ENCODE results near the gene LRMDA.

Gene LRMDA

DNA sequence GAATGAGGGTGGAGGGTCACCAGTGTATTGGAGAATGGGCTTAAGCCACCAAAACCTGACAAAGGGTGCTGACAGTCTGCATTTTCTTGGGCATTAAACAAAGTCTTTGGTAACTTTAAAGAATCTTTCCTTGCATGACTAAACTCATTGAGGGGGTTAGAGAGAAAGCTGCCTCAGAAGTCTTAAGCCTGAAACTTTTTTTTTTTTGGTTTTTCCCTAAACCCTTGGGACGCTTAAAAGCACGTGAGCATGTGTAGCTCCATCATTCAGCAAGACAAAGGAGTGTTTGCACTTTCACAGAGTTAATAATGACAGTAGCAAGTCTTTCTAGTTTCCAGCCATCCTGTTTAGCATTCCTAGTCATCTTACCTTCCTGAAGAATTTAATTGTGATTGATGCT lies 110.7 kb downstream of the LRMDA start:
- no peak for DNase-seq (ENCODE audit: low spot score)

DNA sequence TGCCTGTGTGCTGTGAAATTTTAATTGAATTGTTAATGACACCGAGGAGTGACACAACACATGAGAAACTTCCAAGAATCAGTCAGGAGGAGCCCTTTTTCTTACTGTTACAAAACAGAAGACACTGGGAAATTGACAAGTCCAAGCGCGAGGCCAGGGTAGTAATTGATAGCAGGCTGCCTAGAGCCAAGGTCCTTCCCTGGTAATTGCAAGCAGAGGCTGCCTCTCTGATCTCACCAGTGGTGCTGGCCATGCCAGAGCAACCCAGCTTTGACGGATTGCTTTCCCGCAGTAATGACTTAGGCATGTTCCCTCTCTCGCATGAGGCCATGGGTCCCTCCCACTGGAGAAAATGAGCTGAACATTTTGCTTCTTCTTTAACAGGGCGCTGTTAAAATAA lies 111.5 kb downstream of the LRMDA start:
- peak; percentile 22 for DNase-seq (ENCODE audit: low spot score)

DNA sequence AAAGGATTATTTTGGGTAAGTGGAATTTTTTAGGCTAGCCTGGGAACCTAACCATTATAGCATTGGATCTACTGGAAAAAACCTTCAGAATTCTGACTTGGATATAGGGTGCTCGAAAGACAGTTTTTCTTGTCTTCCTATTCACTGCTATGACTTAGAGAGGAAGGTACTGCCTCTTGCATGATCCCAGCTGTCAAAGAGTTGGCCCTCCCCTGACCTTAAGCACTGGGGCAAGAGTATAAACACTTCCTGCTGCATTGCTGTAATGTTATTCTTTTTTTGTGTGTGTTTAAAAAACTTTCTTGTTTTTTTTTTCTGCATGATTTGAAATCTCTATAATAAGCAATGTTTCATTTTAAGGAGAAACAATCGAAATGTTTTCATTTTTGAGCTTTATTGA lies 113.0 kb downstream of the LRMDA start:
- no peak for DNase-seq (ENCODE audit: low spot score)

DNA sequence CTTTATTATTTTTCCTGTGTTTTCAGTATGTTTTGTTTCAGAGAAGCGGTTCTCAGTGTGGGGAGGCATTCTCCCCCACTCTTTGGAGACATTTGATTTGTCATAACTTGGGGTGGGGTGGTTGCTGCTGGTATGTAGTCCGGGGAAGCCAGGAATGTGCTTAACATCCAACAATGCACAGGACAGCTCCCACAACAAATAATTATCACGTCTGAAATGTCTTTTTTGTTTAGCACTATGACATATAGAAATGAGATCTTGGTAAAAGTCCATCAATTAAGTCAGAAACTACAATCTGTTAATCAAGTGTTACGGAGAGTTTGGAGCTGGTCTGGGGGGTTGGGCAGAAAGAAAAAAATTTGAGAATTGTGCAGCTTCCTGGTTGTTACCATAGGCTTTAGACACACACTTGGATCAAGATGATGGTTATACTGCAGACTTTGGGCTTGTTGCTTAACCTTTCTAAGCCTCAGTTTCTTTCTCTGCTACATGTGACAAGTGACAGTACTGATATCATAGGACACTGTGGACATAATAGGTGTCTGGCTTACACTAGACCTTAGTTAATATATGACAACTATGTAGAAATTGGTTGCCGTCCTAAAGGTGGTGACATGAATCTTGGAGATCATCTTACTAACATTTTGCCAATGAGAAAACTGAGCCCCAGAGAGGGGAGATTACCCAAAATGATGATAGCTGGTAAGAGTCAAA lies 113.7 kb downstream of the LRMDA start:
- no peak for DNase-seq (ENCODE audit: low spot score)

DNA sequence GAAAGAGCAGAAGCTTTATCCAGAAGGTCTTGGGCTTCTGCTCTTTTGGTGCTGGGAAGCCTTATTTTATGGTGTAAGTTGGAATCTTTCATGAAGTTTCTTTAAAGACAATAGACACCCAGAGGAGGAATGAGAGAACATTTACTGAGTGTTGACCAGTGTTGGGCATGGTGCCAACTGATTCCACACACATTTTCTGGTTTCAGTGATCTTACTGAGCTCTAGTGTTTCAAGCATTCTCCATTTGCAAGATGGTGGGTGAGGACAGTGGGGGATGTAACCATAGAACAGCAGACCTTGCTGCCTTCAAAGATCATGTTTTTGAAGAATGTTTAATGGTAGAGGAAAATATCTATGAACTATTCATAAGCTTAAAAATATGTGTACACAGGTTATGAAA lies 114.6 kb downstream of the LRMDA start:
- no peak for DNase-seq (ENCODE audit: low spot score)

DNA sequence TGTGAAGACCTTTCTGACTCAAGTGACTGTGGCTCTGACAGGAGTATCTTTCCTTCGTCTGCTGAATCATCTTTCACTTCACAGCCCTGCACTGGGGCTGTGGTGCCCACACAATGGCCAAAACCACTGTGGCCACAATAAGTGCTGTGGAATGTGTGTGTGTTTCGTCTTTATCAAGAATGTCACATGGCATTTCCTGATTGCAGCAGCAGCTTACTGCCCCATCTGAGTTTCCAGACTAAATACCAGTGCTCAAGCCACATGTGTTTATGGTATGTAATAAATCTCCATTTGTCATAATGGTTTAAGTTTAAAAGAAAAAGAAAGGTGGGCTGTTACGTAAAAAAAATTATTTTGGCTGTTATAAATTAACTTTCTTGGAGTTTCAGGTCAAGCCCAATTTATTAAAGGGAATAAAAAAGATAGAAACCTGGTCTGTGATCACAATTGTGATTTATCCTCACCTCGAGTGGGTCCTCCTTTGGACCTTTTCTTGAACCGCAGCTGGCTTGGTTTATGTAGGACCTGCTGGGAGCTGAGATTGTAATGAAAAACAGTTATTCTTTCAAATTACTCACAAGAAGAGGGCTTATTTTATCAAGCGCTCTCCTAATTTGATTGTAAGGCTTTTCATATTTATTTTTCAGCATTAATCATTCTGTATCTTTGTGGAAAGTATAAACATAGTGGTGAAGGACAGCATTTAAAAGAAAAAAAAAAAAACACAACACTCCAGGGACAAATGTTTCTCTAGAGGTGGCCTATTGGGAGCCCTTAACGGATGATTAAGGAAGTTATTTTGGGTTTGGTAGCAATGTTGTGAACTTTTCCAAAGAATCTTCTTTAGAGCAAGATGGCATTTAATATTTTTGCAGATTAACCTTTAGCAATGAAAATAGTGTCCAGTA lies 116.2 kb downstream of the LRMDA start:
- no peak for DNase-seq (ENCODE audit: low spot score)

DNA sequence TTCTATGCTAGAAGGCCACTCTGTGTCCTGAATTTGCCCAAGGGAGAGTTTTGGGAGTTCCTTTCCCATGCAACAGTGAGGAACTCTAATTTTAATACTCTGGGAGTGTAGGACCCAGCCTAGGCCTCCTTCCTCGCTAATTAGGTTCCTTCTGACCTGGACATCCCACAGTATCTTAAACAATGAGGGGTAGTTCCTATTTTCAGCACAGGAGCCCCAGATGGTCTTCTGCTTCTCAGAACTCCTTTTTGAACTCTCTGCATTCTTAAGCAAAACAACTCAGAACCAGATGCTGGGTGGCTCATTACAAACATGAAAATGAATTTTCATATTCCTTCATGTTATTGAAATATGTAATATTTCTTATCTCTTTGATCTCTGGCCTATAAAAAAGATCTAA lies 116.9 kb downstream of the LRMDA start:
- no peak for DNase-seq (ENCODE audit: low spot score)

DNA sequence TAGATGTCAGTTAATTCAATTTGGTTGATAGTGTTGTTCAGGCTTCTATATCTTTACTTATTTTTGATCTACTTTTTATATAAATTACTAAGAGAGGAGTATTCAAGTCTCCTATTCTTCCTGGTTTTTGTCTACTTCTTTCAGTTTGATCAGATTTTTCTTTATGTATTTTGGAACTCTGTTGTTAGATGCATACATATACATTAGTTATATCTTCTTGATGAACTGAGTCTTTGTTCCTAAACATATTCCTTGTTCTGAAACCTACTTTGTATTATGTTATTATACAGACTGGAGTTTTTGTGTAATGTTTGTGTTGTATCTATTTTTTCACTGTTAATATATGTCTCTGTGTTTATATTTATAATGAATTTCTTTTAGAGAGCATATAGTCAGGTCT lies 118.8 kb downstream of the LRMDA start:
- DNase-seq (ENCODE audit: low spot score): no peak

DNA sequence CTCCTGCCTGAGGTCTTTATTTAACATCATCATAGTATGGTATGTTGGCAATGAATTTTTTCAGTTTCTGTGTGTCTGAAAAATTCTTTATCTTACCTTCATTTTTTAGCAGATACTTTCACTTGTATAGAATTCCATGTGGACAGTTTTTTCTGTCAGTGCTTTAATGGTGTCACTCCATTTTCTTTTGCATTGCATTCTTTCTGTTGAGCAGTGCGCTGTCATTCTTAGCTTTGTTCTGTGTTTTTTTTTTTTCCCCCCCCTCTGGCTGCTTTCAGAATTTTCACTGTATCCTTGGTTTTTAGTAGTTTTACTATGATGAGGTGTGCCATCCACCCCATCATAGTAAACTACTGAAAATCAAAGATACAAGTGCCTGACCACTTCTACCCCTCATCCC lies 120.7 kb downstream of the LRMDA start:
- DNase-seq (ENCODE audit: low spot score): no peak

DNA sequence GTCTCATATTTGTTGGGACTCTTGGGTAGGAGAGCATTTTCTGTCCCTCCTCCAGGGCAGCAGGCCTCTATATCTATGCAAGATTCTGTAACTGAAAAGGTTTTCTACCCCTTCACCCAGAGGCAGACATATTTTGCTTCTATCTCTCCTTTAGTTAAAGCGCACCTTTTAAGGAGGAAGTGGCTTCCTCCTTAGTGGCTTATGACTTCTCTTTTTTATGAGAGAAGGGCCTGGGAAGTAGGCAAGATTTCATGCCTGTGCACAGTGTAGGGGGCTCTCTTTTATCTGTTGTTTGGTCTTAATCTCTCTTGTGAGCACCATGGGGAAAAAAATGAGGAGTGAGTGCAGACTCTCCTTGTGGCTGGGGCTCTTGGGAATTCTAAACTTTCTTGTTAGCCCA lies 122.1 kb downstream of the LRMDA start:
- DNase-seq (ENCODE audit: low spot score): no peak

DNA sequence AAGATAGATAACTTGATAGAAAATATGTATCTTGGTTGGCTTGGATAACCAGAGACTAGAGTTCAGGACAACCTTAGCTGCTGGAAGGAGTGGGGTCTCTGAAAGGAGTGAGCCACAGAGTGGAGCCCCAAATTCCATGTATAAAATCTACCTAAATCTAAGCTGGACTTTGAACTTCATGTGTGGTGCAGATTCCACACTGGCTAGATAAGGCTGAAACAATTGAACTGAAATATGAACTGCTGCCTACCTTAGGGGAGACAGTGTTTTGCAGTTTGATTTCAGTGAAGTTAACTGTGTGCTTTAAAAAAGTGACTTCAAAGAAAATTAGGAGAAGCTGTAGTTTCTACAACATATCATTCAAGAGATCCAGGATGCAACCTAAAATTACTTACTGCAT lies 123.9 kb downstream of the LRMDA start:
- DNase-seq (ENCODE audit: low spot score): no peak

DNA sequence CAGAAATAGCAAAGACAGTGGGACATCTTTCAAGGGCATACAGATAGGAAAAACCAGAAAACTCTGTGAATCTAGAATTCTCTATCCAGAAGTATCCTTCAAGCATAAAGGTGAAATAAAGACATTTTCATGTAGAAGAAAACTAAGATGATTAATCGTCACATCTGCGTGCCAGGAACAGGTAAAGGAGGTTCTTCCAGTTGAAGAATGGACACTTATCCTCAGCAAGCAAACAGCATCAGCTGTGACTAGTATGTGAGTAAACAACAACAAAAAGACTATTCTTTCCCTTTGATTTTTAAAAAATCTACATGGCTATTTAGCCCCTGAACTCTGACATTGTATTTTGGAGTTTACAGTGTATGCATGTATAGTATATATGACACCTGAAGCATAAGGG lies 124.9 kb downstream of the LRMDA start:
- no peak for DNase-seq (ENCODE audit: low spot score)

DNA sequence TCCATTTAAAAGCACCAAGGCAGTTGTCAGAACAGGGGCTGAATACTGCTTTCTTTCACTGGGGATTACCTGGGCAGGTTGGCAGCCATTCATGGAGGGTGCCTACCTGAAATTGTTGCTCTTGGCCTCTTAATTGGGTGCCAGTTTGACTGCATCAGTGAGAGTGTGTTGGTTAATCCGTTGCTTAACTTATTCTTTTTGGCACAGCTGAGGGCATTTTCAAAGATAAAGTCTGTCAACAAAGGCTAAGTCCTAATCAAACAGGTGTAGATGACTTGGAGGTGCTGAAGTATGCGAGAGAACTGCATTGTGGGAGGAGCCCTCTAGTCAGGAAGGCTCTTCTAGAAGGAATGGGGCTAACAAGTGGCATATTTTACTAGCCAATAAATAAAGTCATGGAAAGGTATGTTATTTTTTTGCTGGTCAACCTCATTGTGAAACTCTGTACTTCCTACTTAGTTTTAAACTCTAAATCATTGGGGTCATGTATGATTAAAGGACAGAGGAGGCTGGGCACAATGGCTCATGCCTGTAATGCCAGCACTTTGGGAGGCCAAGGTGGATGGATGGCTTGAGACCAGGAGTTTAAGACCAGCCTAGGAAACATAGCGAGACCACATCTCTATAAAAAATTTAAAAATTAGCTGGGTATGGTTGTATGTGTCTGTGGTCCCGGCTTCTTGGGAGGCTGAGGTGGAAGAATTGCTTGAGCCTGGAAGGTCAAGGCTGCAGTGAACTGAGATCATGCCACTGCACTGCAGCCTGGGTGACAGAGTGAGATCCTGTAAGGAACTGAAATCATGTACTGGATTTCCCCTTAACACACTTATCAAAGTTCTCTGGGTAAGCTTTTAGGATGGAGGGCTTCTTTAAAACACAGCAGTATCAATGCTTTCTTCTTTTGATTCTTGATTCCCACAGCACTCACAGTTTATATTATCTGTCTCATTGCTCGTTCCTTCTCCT lies 134.1 kb downstream of the LRMDA start:
- DNase-seq (ENCODE audit: low spot score): no peak

DNA sequence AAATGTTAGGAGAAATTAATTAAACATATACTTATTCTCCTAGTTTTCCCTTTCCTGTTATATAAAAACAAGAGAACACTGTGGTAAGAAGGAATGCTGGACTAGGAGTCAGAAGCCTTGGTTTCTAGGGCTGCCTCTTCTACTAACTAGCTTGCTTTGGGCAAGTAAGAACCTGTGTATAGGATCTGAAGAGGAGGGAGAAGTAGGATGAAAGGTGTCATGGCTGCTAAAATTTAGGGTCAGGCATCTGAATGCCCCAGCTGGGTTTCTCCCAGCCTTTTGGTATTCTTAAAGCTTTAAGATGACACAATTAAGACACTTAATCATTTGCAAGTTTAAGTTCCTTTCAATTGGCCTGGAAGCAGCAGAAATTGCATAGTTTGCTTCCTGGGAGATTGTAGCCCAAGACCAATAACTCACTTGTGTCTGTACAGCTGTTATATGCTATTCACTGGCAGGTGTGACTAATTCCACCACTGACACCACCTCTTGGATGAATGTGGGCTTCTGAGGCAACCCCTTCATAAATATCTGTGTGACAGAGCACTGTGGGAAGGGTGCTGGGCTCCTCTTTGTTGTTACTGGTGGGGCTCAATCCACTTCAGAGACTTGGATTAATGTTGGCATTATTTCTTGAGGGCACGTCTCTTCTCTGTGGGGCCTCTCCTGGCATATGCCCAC lies 137.2 kb downstream of the LRMDA start:
- DNase-seq (ENCODE audit: low spot score): no peak

DNA sequence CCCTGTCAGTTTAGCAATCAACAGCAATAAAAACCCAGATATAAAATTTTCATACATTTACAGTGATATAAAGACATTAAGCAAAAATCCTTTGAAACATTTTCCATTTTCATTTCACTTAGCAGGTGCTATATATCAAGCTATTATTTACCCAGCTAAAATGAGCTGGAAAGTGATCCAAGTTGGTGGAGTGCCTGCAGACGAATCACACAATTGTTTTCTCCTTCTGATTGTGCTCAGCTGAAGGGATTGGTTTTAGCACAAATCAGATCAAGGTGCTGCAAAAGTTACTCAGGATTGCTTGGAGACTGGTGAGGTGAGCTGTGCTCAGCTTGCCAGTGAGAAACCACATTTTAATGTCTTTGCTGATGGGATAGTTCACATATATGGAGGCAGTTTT lies 138.1 kb downstream of the LRMDA start:
- no peak for DNase-seq (ENCODE audit: low spot score)

DNA sequence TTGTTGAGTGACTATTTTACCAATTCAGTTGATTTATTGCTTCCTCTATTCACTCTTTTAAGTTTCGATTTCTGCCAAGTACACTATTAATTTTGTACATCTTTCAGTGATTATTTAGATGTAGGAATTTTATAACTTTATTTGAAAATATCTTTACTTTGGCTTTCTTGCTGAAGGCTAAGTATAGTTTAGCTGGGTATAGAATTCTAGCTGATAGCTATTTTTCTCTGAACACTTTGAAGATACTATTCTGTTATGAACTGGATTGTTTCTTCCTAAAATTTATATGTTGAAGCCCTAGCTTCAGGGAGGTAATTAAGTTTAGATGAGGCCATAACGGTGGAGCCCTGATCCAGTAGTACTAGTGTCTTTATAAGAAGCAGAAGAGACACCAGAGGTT lies 141.1 kb downstream of the LRMDA start:
- DNase-seq (ENCODE audit: low spot score): no peak

DNA sequence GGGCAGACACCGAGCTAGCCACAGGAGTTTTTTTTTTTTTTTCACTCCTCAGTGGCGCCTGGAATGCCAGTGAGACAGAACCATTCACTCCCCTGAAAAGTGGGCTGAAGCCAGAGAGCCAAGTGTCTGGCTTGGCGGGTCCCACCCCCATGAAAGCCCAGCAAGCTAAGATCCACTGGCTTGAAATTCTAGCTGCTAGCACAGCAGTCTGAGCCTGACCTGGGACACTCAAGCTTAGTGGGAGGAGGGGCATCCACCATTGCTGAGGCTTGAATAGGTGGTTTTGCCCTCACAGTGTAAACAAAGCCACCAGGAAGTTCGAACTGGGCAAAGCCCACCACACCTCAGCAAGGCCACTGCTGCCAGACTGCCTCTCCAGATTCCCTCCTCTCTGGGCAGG lies 144.5 kb downstream of the LRMDA start:
- DNase-seq (ENCODE audit: low spot score): no peak

DNA sequence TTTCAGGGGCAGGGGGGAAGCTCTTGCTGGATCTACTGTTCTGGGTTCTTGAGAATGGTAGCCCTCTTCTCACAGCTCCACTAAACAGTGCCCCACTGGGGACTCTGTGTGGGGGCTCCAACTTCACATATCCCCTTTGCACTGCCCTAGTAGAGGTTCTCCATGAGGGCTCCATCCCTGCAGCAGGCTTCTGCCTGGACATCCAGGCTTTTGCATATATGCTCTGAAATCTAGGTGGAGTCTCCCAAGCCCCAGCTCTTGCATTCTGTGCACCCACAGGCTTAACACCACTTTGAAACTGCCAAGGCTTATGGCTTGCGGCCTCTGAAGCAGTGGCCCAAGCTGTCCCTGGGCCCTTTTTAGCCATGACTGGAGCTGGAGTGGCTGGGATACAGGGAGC lies 150.7 kb downstream of the LRMDA start:
- DNase-seq (ENCODE audit: low spot score): no peak

DNA sequence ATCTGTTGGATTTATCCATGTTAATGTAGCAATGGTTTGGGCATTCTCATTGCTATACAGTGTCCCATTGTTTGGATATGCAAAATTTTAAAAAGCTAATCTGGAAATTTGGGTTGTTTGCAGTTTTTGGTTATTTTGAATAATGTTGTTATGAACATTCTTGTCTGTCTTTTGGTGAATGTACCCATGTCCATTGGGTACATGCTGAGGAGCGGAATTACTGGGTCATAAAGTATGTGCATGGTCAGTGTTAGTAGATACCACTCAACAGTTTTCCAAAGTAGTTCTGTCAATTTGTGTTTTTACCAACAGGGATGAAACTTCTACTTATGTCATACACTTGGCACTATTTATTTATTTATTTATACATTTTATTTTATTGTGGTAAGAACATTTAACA lies 153.9 kb downstream of the LRMDA start:
- DNase-seq (ENCODE audit: low spot score): no peak

DNA sequence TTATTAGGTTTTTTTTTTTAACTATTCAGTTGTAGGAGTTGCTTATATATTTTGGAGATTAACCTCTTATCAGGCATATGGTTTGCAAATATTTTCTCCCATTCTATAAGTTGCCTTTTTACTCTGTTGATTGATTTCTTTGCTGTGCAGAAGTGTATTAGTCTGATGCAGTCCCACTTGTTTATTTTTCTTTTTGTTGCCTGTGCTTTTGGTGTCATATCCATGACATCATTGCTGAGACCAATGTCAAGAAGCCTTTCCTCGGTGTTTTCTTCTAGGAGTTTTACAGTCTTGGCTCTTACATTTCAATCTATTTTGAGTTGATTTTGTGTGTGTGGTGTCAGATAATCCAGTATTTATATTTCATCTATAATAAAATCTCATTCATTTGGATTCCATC lies 155.4 kb downstream of the LRMDA start:
- DNase-seq (ENCODE audit: low spot score): no peak

DNA sequence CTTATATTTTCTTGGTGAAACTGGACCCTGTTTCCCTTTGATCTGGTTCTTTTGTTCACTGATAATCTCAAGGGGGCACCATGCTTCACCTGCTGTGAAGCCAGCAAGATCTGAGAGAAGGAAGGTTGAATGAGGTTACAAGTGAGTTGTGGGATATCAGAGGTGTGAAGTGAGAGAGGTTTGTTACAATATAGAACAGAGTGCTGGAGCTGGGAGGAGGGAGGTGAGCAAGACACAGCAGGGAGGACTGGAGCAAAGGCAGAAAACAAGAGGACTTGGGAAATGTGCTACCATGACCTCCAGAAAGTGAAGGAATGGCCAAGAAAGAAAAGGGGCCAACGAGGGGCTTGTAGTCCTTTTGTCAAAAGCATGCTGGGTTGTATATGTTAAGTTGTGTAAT lies 156.6 kb downstream of the LRMDA start:
- DNase-seq (ENCODE audit: low spot score): no peak

Measured in iPS-NIHi11 (cell line).